Right renal cortex interstitium (tissue), 3 donors: Measurements from ENCODE around the gene TEAD1. TPM values are rescaled to one million over a fixed set of nuclear protein-coding genes. Genes with fewer than 3 reads are reported as not detected.

Experiments
- DNase-seq, 3 donors: peaks; one replicate each; pipeline ENCODE4 v3.0.0-alpha.2; 2013; ENCODE audit warnings: low read depth in 3 of 3, low spot score in 2 of 3
- polyA plus RNA-seq, 3 donors: library from polyadenylated mRNA; unstranded; fragments of 120-200 nt; gene quantifications; one replicate each; pipeline ENCODE4 v1.2.1, GENCODE V29; 2013; ENCODE audit not compliant: insufficient read length in 3 of 3

TEAD1 gene
- polyA plus RNA-seq, 3 donors, result 79.7 to 82.7 (median 80.0) TPM

DNA sequence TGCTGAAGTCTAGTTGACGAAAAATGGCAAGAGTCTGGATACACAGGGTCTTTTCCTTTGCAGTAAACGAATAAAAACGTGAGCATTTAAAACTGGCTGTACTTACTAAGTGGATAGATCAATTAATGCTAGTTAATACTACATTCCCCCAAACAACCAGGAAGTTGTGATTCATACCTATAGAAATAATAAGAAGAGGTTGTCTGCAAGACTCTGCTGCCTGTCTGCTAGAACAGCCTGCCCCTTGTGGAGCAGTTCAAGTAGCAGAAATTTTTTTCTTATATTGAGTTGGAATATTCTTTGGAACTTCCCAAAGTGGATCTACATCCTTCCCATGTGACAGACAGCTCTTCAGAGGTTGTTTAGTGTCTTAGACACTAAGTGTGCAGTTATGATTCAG is 86.8 kb downstream of the TEAD1 start:
- DNase-seq, result no peak

GRCh38 chr11:12762278-12762677 is 88.1 kb downstream of the TEAD1 start:
- DNase-seq, result no peak

GRCh38 chr11:12762696-12763324 is 88.6 kb downstream of the TEAD1 start:
- no peak for DNase-seq

GRCh38 chr11:12764187-12764914 is 90.1 kb downstream of the TEAD1 start:
- no peak for DNase-seq

DNA sequence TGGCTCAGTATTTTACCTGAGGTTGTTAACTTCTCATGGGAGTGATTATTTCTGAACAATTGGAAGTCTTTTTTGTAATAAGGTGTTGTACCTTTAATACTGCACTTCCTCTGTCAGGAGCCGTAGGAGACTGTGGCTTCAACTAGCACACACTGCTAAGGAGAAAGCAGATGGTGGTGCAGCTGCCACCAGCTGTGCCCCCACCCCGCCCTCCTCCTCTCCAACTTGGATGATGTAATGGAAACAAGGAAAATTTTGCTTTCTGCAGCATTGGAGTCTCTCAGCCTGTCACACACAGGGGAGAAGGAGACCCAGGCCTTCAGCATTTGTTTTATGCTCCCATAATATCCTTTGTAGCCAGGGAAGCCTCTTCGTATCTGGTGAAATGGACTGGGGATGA is 91.2 kb downstream of the TEAD1 start:
- no peak for DNase-seq

DNA sequence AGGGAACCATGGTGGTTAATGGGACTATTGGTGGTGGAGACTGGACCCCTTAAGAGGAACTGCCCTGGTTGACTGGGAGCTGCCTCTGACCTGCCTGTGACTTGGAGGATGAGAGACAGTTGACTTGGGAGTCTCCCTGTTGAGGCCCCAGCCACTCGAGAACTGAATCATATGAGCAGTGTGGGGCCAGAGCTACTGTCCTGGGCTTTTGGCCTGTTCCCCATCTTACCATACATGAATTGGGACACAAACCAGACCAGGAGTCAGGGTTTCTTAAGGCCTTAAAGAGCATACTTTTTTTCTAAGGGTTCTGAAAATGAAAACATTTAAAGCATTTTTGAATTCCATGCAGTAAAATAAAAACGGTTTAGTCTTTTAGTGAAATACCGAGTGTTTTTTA is 92.8 kb downstream of the TEAD1 start:
- no peak for DNase-seq

GRCh38 chr11:12767577-12767976 is 93.4 kb downstream of the TEAD1 start:
- no peak for DNase-seq

DNA sequence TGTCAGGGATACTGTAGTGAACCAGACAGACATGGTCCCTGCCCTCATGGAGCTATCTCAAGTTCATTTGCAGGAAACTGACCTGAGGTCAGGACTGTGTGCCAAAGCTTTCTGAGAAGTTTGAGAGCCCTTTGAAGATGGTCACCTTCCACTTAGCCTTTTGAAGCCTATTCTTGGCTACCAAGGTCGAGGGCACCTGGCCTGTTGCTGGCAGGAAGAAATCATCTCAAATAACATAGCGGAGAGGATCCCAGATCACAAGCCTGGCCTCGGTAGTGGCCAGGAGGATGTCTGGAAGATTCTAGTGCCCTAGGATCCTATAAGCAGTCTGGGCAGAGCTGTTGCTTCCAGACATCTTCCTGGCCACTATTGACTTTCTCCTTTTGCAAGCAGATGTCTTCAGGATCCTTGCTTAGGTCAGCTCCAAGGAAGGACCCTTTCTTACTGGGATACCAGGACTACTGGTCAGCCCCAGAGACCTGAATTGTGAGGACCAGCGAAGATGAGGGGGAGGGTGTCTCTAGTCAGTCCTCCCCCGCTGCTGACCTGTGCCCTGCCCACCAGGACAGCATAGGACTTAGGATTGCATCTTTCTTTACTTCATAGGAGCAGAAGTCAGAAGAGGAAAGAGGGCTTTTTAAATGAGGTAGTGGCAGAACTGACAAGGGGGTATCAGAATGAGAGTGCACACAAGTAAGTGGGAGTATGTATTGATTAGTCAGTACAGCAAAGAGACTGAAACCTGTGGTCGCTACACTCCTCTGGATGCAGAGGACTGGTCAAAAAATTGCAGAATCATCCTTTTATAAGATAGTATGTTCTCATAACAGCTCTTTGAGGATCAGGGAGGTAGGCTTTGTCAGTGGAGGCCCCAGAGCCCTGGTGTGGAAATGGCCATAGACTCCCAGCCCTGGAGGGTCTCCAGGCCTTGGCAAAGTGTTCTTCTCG is 94.8 kb downstream of the TEAD1 start:
- DNase-seq, result no peak

DNA sequence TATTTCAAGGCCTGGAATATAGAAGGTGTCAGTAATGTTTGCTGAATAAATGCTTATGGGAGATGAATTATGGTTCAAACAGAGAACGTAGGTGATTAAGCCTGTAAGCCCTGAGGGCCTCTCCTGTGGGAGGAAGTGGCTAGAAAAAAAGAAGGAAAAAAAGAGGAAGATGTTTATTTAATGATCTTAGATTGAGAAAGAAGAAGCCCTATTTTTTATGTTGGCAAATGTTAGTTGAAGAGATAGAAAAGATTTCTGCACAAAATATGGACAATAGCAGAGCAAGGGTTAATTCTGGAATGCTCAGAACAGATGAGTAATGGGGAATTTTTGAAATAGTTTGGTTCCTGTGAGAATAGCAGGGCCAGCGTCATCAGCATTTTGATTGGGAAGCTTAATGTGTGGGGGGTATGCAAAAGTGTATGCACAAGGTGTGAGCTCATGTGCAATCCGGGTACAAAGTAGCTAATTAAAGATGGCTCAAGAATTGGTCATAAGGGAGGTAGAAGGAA is 95.7 kb downstream of the TEAD1 start:
- no peak for DNase-seq

- no peak for DNase-seq
Observed at GRCh38 chr11:12770435-12770834, 96.2 kb downstream of the TEAD1 start.

DNA sequence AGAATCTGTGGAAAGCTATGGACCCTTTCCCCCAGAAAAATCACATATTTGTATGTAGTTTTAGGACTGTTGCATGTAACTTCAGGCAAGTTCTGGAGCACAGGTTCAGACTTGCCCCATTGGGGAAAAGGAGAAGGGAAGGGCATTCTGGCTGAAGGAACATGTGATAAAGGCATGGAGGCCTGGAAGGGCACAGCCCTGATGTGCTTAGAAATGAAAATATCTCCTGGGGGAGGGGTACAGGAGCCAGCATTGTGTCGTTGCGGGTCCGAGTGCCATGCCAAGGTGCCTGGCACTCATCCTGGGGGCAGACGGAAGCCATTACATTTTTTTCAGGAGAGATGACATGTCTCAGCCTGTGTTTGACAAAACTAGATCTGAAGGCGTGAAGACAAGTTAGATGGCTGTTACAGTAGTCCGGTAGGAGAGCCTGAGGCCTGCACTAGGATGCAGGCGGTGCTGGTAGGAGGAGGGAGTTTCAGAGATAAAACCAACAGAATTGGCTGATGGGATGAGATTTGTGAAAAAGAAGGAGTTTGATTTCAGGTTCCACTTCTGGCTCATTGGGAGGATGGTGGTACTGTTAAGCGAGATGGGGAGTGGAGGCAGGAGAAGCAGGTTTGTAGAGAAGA is 96.9 kb downstream of the TEAD1 start:
- DNase-seq, result no peak

DNA sequence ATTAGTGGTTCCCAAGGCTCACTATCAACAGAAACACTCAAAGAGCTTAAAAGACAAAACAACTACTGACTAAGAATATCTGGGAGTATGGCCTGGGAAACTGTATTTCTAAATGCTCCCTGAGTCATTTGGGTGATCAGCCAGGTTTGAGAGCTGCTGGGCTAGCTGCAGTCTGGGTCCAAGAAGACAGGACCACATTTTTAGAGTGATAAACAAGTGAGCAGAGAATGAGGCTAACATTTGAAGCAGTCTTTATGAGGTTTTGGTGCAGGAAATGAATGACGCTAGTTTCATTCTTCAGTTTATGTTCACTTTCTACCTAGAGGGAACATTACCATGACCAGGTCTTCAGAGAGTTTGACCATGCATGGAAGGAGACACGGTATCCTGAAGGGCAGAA is 97.7 kb downstream of the TEAD1 start:
- DNase-seq, result no peak

DNA sequence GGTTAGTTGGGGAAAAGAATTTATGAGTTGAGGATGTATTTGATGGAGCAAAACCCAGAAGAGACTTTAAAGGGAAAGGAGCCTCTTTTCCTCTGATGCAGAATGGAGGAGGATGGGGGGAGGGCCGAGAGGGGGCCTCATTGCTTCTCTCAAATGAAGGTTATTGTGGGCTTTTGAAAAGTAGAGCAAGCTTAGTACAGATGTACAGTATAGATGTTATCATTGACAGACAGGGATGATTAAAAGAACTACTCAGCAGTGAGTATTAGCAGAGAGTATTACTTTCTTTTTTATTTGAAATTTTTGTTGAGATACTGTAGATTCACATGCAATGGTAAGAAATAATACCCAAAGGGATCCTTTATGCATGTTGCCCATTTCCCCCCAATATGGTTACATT is 98.1 kb downstream of the TEAD1 start:
- DNase-seq, result no peak

DNA sequence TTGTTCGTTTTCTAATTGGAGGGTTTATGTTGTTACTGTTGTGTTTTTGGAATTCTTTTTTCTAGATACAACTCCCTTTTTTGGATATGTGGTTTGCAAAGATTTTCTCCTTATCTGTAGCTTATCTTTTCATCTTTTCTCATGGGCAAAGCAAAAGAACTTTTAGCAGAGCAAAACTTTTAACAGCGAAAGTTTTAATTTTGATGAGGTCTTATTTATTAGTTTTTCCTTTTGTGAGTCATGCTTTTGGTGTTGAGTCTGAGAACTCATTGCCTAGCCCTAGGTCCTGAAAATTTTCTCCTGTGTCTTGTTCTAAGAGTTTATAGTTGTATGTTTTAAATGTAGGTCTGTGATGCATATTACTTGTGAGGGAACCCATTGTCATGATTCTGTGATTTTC is 99.4 kb downstream of the TEAD1 start:
- DNase-seq, result no peak

DNA sequence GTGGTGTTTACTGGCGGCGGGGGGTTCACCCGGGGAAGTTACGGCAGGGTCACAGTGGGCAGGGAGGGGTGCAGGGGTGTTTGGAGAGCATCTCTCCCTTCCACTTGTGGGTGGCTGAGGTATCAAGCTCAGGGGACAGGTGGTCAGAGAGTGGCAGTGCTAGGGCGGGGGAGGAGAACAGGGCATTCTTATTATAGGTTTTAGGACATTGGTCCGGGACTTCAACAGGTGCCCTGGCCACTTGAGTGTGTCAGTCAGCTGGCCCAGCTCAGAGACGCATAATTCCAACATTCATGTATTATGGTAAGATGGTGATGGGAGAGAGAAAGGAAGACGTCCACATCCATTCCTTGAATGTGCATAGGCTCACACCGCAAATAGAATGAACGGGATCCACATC is 101.7 kb downstream of the TEAD1 start:
- DNase-seq, result no peak

GRCh38 chr11:12777208-12777874 is 103.1 kb downstream of the TEAD1 start:
- DNase-seq, result no peak

- DNase-seq, result no peak
Observed at GRCh38 chr11:12778240-12778905, 104.2 kb downstream of the TEAD1 start.

GRCh38 chr11:12783765-12784164 is 109.5 kb downstream of the TEAD1 start:
- no peak for DNase-seq

DNA sequence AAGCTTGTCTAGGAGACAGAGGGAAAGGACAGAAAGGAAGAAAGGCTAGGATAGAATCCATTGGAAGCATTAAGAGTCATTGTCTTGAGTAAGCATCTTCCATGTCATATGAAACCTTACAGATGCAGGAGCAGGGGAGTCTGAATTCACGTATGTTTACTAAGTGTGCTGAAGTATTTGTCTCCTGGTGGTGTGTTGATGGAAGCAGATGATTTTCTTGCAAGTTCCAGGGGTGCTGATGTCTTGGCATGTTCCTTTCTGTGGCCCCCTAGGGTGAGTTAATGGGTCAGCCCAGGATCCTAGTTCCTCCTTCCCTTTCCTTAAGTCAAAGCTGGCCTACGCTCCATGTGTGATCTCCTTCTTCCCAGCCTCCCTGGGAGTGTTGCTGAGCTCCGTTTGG is 110.2 kb downstream of the TEAD1 start:
- no peak for DNase-seq

GRCh38 chr11:12784987-12785386 is 110.8 kb downstream of the TEAD1 start:
- no peak for DNase-seq
